GM23248 (cell line): ENCODE results near the gene SPHKAP.

Experiments used
- EZH2 ChIP-seq: fragments of 200-600 bp; sonication (generic); IDR thresholded peaks from 2 replicates; pipeline ENCODE4 v1.6.1; 2018; ENCODE audit warnings: antibody characterized with exemption, mild to moderate bottlenecking; ENCODE audit not compliant: insufficient read depth, poor library complexity, severe bottlenecking
- EZH2phosphoT487 ChIP-seq: fragments of 200-600 bp; sonication (generic); IDR thresholded peaks from 2 replicates; pipeline ENCODE4 v1.6.1; 2018; ENCODE audit warnings: antibody characterized with exemption, moderate library complexity, mild to moderate bottlenecking, low read depth; ENCODE audit not compliant: insufficient read depth

- no peak for TF ChIP-seq EZH2
- TF ChIP-seq EZH2phosphoT487, result no peak
Measured at GRCh38 chr2:228167290-228167689, 14.2 kb downstream of the SPHKAP start.
